Psoas muscle (tissue), 8 donors: ENCODE data around the gene GCK. TPM values are rescaled to one million over a fixed set of nuclear protein-coding genes. Genes with fewer than 3 reads are reported as not detected.

Experiments used
- ATAC-seq, 4 donors: fragments of 200-7000 bp; cut with Tn5 transposase; one replicate each; pipeline ENCODE4 v1.9.1; 2020; ENCODE audit warnings: moderate library complexity in 3 of 4, mild to moderate bottlenecking in 2 of 4
- DNase-seq, 2 donors: peaks; one replicate each; pipeline ENCODE4 v3.0.0-alpha.2; 2020
- H3K27ac ChIP-seq: fragments of 200-600 bp; one replicate; pipeline ENCODE4 v1.8.0; 2022
- H3K27me3 ChIP-seq, 3 donors: fragments of 200-600 bp in 1 of 3; one replicate each; pipeline versions ENCODE4 v1.6.1 to v1.8.0; 2013 to 2022; ENCODE audit warnings: low read length in 2 of 3, mild to moderate bottlenecking in 2 of 3, moderate library complexity in 1 of 3; ENCODE audit not compliant: insufficient read depth in 3 of 3
- H3K36me3 ChIP-seq, 2 donors: fragments of 200-600 bp in 1 of 2; one replicate each; pipeline versions ENCODE4 v1.6.1 to v1.8.0; 2013 to 2022; ENCODE audit warnings: low read depth in 1 of 2, mild to moderate bottlenecking in 1 of 2, moderate library complexity in 1 of 2; ENCODE audit not compliant: insufficient read depth in 1 of 2
- H3K4me1 ChIP-seq: fragments of 200-600 bp; one replicate; pipeline ENCODE4 v1.8.0; 2022
- H3K4me3 ChIP-seq: fragments of 200-600 bp; one replicate; pipeline ENCODE4 v1.8.0; 2022; ENCODE audit warnings: mild to moderate bottlenecking
- H3K9me3 ChIP-seq: fragments of 200-600 bp; one replicate; pipeline ENCODE4 v1.8.0; 2022
- WGBS, 3 donors: extraction: QIAGEN DNeasy Blood & Tissue Kit; methylation state at CpG; one replicate each; pipeline versions ENCODE4 v1.1.6 to v1.1.7; 2013; 5-methylcytosine and 5-hydroxymethylcytosine counted together
- intact Hi-C, 2 donors: fragments of 100-400 bp; cut with DNase I; formaldehyde crosslinking; loops; one replicate each; pipeline versions ENCODE4 v1.11.0 to v1.14.2; 2022
- polyA plus RNA-seq, 3 donors: library from polyadenylated mRNA; stranded (reverse); fragments of 200-250 nt; gene quantifications; one replicate each; pipeline ENCODE4 v1.2.3, GENCODE V29; 2013
- total RNA-seq, 4 donors: library from RNA; stranded (reverse); fragmentation: NEBNext Ultra II Directional in 2 of 4; extraction: Animal tissue kit (Norgen Biotek cat#: 25700) in 2 of 4; gene quantifications; one replicate each; pipeline versions ENCODE4 v1.2.1 to v1.2.4, GENCODE V29; 2021 to 2023
- TF ChIP-seq, protein P1 (sequence below): fragments of 200-600 bp; IDR thresholded peaks from one replicate; pipeline ENCODE4 v1.8.0; 2022; ENCODE audit warnings: antibody characterized with exemption
- donor health status: healthy with polysubstance abuse.
- donor health status: DM: no; HTN: no; CAD: no; lungs with moderate emphysema.
- donor health status: Bipolar disorder and iron deficiency.
- donor health status: healthy.
- donor health status: DM: yes; HTN: yes; CAD: no.
- donor health status: DM: no; HTN: no; CAD: no.
- donor health status: DM: no; HTN: no; CAD: no.
- donor health status: DM: yes; HTN: yes; CAD: no.

Gene GCK
- total and polyA plus RNA-seq, 7 donors = 0.07 to 0.11 (median 0.08) TPM; not detected in 4

DNA sequence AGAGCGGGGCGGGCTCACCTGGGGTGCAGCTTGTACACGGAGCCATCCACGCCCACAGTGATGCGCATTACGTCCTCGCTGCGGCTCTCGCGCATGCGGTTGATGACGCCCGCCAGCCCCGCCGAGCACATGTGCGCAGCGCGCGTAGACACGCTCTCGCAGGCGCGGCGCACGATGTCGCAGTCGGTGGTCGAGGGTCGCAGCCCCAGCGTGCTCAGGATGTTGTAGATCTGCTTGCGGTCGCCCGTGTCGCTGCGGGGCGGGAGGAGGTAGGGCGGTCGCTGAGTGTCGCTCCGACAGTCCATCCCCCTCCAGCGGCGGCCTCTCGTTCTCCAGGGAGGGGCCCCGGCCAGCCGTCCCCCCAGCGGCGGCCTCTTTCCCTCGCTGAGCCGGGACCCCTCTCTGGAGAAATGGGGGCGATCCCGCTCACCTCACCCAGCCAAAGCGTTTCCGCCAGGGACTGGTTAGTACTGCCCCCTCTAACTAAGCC, 43.7 kb downstream of the GCK start:
- Histone ChIP-seq H3K27me3 (peaks cover 0 to 19% (median 4%) of the 10 kb centered on the region in 3 donors), H3K9me3 (no peaks in the 10 kb centered on the region), H3K4me3 (peak overlapping the region; percentile 63), H3K27ac (no peak overlapping the region), H3K4me1 (no peaks in the 10 kb centered on the region), H3K36me3 (no peaks in the 10 kb centered on the region)
- 12 to 16% (median 14%) methylated on average over 45 to 53 of the region's 53 CpGs for WGBS, 3 donors
- ATAC-seq (peak; percentile 10 to 37 (median 23)), DNase-seq (peak in 1 of 2 donors; percentile 53)
- TF ChIP-seq, protein P1, sequence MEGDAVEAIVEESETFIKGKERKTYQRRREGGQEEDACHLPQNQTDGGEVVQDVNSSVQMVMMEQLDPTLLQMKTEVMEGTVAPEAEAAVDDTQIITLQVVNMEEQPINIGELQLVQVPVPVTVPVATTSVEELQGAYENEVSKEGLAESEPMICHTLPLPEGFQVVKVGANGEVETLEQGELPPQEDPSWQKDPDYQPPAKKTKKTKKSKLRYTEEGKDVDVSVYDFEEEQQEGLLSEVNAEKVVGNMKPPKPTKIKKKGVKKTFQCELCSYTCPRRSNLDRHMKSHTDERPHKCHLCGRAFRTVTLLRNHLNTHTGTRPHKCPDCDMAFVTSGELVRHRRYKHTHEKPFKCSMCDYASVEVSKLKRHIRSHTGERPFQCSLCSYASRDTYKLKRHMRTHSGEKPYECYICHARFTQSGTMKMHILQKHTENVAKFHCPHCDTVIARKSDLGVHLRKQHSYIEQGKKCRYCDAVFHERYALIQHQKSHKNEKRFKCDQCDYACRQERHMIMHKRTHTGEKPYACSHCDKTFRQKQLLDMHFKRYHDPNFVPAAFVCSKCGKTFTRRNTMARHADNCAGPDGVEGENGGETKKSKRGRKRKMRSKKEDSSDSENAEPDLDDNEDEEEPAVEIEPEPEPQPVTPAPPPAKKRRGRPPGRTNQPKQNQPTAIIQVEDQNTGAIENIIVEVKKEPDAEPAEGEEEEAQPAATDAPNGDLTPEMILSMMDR = no peak
- intact Hi-C loops = no loop called here

- Histone ChIP-seq H3K36me3 (no peaks in the 10 kb centered on the region), H3K27me3 (peaks cover 0 to 19% (median 4%) of the 10 kb centered on the region in 3 donors), H3K27ac (no peak overlapping the region), H3K9me3 (no peaks in the 10 kb centered on the region), H3K4me1 (no peaks in the 10 kb centered on the region), H3K4me3 (peak overlapping the region; percentile 63)
- TF ChIP-seq, protein P1 = no peak
- WGBS, 3 donors = 76 to 80% (median 78%) methylated on average over 29 to 31 of the region's 31 CpGs
- DNase-seq = no peak
- ATAC-seq = peak in 1 of 4 donors; percentile 7
- intact Hi-C loops = no loop called here
Measured at GRCh38 chr7:44144968-44145478, 44.2 kb downstream of the GCK start.

DNA sequence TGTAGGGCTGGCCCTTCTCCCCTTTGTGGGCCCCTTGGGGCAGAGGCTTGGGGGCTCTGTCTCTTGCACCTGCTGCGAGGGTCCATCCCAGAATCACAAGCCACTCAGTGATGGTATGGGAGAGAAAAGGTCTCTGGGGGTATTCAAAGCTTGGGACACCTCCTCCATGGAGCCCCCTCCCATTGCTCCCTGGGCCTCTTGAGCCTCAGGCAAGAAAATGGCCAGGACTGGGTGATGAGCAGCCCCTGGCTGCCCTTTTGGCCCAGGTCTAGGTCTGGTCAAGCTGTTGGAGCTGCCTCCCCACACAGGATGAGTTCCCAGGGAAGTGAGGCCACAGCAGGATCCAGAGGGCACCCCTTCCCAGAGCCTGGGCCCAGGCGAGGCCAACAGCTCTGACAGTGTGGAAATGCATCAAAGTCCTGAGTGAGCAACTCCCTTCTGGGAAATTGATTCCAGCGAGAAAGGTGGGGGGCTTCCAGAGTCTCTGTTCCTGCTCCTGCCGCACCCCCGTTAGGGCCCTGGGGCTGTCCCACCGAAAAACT, 44.7 kb downstream of the GCK start:
- H3K36me3 ChIP-seq = no peaks in the 10 kb centered on the region

DNA sequence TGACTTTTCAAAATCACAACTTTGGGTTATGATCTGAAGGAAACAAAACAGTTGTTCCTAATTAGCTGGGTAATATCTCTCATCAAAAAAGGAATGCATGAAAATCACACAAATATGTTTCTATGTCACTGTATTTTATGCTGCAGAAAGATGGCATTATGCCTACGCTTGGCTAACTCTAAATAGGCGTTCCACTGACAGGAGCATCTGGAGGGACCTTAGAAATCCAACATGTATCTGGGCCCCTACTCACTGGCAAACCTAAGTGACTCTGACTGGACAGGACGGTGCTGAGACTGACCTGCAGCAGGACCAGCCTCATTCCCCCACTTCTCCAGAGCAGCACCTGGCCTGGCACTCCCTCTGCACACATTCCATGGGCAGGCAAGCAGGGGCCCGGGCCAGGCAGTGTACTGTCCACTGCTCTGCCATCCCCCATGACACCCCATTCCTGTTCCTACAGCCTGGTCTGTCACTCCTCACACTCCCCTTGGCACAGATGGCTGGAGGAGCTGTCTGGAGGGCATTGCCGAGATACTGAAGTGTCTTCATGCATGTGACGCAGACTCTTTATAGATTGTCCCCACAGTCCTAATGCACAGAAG, 45.5 kb downstream of the GCK start:
- H3K4me3 ChIP-seq = no peak overlapping the region
- ATAC-seq (no peak), DNase-seq (peak in 1 of 2 donors; percentile 15)
- no peaks in the 10 kb centered on the region for H3K4me1 ChIP-seq
- TF ChIP-seq, protein P1 = no peak
- H3K36me3 ChIP-seq = no peaks in the 10 kb centered on the region
- intact Hi-C loops = no loop called here
- peaks cover 0 to 19% (median 4%) of the 10 kb centered on the region in 3 donors for H3K27me3 ChIP-seq
- no peak overlapping the region for H3K27ac ChIP-seq
- no peaks in the 10 kb centered on the region for H3K9me3 ChIP-seq
- whole genome bisulfite sequencing, 3 donors = 66 to 71% (median 68%) methylated on average over 6 of the region's 6 CpGs

More for the DNA sequence above, 44.7 kb downstream of the GCK start:
- Histone ChIP-seq H3K27ac (no peak overlapping the region), H3K9me3 (no peaks in the 10 kb centered on the region), H3K4me1 (no peaks in the 10 kb centered on the region), H3K4me3 (no peak overlapping the region), H3K27me3 (peaks cover 0 to 19% (median 4%) of the 10 kb centered on the region in 3 donors)
- ATAC-seq (no peak), DNase-seq (peak in 1 of 2 donors; percentile 44)
- TF ChIP-seq, protein P1 = no peak
- 82 to 89% (median 86%) methylated on average over 6 of the region's 6 CpGs for WGBS, 3 donors
- intact Hi-C loops = no loop called here
